ENCODE data around the gene CDK5RAP3.
"Not testable (repeated sequence)": the region's sequence is repeated elsewhere in the genome, so short reads cannot be mapped to it uniquely, and the experiment has no call there.

The CDK5RAP3 gene

DNA sequence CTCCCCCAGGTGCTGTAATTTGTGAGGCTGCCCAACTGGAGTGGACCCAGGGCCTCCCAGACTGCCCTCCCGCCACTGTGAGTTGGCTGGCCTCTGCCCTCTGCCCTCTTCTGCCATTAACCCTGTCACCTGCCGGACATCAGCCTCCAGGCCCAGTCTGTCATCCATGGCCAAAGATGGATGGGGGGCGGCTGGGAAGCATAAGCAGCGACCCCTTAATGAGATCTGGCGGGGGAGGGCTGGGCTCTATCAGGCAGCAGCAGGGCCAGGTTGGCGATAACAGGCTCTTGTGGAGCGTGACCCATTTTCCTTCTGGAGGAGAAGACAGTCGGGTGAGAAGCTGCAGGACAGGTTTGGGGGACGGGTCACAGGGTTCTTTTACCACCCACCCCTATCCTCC, 25.3 kb downstream of the CDK5RAP3 start:
- no peak for DNase-seq (ENCODE audit: low read depth in 1 of 2, low spot score in 1 of 2)

DNA sequence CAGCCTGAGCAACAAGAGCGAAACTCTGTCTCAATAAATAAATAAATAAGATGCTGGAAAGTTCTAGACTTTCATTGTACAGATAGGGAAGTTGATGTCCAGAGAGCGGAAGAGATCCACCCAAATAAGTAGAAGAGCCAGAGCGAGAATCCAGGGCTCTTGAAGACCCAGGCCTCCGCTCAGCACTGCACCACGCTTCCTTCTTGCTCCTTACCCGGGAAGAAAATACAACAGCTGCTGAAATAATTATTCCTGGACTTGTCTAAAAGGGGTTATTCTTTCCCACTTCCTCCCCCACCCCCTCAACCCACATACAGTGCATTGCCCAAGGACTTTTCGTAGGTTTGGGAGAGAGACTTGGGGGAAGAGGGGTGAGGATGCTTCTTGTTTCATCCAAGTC, 26.7 kb downstream of the CDK5RAP3 start:
- DNase-seq (ENCODE audit: low read depth in 1 of 2, low spot score in 1 of 2): no peak

DNA sequence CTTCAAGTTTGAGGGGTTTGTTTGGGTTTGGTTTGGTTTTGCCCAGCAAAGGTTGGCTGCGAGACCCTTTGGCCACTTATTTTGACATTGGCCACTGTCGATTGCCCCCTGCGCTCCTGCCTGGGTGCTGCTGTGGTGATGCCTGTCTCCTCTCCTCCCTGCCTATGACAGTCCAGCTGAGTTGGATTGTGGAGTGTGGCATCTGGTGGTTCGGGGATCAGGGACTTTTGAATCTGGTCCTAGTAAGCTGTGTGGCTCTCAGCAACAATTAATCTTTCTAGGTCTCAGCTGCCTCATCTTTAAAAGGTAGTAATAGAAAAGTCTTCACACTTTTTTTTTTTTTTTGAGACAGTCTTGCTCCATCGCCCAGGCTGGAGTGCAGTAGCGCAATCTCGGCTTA, 27.1 kb downstream of the CDK5RAP3 start:
- DNase-seq (ENCODE audit: low read depth in 1 of 2, low spot score in 1 of 2): no peak

DNA sequence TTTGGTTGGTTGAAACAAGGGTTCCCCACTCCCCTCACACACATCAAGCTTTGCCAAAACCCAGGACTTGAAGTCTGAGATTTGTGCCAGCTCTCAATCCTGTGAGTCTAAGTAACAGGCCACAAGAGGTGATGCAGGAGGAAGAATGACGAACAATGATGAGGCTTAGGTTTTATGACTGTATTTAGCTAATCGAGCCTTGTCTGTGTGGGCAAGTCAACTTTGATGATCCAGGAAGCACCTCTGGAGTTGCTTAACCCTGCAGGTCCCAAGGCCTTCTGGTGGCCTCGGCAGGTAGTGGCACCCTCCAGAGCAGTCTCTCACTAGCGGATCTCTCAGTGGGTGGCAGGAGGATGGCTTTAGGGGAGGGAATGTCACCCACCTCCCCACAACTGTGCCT, 28.7 kb downstream of the CDK5RAP3 start:
- DNase-seq (ENCODE audit: low read depth in 1 of 2, low spot score in 1 of 2): no peak

DNA sequence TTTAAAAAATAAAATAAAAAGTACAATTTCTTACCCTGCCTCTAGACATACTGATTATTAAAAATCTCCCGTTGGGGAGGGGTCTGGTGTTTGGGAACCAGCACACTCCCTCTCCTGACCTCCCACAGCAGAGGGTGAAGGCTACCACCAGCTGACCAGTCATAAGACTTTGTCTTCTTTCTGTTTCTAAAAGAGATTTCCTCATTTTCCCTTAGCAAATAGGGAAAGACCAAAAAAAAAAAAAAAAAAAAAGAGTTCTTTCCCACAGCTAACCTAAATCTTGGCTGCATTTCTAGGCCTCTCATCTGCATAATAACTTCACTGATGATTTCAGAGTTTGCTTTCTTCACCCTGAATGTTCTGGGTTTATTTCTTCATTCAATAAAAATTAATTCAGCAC, 30.3 kb downstream of the CDK5RAP3 start:
- no peak for DNase-seq (ENCODE audit: low read depth in 1 of 2, low spot score in 1 of 2)

DNA sequence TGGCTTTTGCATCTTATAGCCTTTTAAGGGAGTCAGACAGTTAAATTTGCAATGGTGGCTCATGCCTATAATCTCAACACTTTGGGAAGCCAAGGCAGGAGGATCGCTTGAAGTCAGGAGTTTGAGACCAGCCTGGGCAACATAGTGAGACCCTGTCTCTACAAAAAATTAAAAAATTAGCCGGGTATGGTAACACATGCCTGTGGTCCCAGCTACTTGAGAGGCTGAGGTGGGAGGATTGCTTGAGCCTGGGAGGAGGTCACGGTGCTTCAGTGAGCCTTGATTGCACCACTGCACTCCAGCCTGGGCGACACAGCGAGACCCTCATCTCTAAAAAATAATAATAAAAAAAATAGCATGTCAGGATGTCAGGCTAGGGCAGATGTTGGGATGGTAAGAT, 30.7 kb downstream of the CDK5RAP3 start:
- not testable (repeated sequence) for DNase-seq (ENCODE audit: low read depth in 1 of 2, low spot score in 1 of 2)

DNA sequence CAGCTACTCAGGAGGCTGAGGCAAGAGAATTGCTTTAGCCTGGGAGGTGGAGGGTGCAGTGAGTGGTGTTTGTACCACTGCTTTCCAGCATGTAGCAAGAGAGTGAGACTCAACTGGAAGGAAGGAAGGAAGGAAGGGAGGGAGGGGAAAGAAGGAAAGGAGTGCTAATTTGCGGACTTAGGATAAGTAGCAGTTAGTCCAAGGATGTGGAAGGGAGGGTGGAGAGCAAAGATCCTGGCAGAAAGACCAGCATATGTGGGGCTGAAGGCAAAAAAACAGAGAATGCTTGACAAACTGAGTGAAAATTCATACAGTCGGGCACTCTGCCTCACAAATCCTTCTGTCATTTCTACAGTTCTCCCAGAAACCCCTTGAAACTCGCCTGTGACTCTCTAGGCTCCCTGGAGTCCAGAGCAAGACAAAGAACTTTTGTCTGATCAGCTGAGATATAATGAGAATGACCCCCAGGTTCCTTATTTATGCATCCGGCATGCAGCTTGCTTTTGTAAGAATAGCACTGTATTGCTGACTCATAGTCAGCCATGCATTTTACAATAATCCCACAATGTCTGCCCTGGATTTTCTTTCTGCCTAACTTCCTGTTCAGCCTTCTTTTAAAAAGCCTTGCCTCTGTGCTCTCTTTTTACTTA, 31.5 kb downstream of the CDK5RAP3 start:
- no peak for DNase-seq (ENCODE audit: low read depth in 1 of 2, low spot score in 1 of 2)

DNA sequence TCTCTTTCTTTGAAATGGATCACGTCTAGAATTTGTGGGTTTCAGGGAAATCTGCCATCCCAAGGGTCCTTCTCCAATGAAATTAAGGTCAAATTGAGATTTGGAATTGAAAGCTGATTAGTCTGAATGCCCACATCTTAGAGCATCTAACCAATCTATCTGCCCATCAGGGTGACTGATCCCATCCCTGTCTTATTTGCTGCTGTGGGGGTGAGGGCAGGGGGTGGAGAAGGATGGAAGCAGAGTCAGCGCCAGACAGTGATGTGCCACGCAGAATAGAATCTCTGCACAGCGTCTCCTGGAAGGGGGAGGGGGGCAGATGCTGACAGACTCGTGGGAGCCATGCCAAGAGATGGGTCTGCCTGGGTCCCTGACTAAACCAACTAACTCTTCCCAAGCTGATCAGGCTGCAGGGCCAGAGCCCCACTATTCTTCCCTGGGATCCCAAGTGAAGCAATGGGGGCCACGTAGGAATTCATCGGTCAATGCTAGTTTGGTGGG, 32.1 kb downstream of the CDK5RAP3 start:
- DNase-seq (ENCODE audit: low read depth in 1 of 2, low spot score in 1 of 2): no peak

DNA sequence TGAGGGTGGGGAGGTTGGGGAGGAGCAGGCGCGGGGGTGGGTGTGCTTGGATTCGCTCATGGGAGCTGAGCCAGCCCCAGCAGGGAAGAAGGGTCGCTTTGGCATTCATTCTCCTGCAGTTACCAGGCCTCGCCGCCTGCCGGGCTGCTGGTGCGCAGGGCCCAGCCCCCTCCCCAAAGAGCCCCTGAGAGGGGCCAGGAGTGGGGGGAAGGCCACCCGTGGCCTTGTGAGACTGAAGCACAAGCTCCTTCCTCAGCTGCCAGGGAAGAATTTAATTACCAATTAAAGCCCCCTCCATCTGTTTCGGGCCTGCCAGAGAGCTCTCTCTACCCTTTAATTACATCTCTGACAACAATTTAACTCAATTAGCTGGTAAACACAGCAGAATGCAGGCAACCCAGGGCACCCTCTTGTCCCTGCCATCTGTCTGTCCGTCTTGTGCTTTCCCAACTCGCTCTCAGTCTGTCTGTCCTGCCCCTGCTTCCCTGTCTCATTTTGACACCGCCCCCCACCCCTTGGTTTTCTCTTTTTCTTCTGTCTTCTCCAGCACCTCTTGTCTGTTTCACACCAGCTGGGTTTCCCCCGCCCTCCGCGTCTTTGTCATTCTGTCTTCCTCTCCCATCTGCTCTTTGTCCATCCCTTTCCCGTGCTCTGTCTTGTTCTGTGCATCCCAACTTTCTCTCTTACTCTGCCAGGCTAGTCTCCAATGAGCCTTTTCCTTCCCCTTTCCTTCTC, 32.7 kb downstream of the CDK5RAP3 start:
- no peak for DNase-seq (ENCODE audit: low read depth in 1 of 2, low spot score in 1 of 2)

DNA sequence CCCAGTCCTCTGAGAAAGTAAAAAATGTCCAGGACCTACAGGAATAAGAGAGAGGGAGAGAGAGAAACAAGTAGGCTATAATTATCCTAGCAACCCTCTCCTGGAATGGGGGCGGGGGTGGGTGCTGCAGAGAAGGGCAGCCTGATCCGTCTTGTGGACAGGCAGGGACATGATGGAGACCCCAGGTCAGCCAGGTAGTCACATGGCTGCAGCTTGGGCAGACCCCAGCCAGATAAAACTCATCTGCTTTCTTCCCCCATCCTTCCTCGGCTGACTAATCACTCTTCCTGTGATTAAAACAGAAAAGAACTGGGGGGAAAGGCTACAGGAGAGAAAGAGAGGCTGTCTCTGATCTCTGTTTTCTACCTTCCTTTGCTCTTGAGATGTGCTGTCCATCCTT, 34.1 kb downstream of the CDK5RAP3 start:
- DNase-seq (ENCODE audit: low read depth in 1 of 2, low spot score in 1 of 2): no peak

DNA sequence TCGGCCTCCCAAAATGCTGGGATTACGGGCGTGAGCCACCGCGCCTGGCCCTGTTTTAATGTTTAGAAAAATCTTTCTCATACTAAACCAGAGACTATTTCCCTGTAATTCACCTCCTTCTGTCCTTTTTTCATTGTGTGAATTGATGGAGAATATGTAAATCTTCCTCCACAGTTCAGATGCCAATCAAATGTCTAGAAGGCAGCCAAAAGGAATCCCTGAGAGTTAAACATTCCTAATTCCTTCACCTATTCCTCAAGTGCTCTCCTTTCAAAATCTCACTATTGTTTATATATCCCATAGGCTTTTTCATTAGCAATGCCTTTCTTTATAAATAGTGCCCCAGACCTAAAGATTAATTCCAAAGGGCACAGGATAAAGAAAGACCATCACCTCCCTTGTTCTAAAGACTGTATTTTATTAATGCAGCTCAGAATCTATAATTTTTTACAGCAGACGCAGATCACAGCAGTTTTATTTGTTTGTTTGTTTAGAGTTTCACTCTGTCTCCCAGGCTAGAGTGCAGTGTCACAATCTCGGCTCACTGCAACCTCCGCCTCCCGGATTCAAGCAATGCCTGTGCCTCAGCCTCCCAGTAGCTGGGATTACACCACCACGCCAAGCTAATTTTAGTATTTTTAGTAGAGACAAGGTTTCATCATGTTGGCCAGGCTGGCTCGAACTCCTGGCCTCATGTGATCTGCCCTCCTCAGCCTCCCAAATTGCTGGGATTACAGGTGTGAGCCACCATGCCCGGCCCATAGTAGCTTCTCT, 36.2 kb downstream of the CDK5RAP3 start:
- no peak for DNase-seq (ENCODE audit: low read depth in 1 of 2, low spot score in 1 of 2)

DNA sequence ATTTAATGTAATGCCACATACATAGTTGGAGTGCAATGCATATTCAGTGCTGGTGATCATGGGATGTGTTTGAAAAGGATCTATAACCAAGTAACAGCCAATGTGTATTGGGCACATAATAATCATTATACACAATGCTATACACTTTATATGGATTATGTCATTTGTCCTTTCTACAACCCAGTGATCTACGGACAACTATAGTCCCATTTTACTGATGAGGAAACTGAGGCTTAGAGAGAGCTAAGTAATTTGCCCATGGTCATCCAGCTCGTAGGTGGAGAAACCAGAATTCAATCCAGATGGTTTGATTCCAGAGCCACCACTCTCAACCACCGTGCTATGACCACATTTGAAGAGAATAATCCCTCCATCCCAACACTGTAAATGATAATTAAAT, 39.3 kb downstream of the CDK5RAP3 start:
- DNase-seq (ENCODE audit: low read depth in 1 of 2, low spot score in 1 of 2): no peak

DNA sequence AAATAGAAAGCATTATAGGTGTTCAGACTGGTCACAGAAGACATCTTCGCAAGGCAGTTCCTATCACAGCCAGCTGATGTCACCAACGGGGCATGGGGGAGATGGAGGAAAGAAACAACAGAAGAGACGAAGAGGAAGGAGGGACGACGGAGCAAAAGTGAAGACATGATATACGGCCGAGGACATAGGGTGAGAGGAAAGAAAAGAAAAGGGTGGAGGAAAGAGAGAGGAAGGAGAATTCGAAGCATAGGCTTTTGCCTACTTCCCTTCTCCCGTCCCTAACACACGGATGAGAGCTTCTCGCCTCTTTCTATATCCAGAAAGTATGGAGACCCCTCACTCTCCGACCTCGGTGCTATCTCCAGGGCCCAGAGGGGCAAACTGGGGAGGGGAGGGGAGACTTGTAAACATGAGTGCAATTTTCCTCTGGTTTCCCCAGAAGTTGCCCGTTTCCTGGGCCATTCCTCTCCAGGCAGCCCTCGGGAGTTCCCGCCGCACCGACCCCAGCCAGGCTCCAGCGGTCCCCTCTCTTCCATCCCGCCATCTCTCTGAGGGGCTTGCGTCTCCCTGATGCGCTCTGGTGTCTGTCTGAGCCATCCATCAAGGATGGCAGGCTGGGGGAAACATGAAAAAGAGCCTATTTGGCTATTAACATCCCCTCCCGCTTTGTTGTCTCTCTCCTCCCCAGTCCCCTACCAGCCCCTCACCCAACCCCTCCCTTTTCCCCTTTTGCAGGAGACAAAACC, 40.7 kb downstream of the CDK5RAP3 start:
- no peak for DNase-seq (ENCODE audit: low read depth in 1 of 2, low spot score in 1 of 2)

DNA sequence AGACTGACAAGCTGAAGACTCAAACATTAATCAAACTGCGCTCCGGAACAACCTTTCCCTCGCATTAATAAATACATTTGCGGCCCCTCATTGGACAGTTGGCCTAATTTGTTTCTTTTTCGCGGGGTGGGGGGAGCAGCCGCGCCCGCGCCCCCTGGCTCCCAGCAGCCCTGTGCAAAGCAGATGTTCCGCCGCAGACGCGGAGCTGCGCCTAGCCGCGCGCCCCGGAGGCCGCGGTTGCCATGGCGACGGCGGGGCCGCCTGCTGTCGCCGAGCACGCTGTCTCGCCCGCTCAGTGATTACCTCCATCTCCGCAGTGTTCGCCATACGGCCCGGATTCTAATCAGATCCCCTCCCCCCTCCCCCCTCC, 41.2 kb downstream of the CDK5RAP3 start:
- DNase-seq (ENCODE audit: low read depth in 1 of 2, low spot score in 1 of 2): peak; percentile 29 to 44

DNA sequence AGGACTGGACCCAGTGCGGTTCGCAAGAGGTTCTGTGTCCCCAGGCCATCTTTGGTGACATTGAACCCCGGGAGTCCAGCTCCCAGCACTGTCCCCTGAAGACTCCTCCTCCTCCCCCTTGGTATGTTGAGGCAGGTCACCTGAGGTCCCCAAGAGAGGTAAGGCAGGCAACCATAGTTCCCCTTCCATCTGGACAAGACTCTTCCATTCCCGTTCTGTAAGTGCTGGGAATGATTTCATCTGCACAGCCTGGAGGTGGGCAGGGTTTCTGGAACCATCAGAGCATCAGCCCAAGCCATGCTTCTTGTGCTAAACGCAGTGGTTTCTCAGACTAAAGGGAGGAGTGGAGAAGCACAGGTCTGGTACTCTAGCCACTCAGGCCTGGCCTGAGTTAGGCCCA, 41.7 kb downstream of the CDK5RAP3 start:
- no peak for DNase-seq (ENCODE audit: low read depth in 1 of 2, low spot score in 1 of 2)

DNA sequence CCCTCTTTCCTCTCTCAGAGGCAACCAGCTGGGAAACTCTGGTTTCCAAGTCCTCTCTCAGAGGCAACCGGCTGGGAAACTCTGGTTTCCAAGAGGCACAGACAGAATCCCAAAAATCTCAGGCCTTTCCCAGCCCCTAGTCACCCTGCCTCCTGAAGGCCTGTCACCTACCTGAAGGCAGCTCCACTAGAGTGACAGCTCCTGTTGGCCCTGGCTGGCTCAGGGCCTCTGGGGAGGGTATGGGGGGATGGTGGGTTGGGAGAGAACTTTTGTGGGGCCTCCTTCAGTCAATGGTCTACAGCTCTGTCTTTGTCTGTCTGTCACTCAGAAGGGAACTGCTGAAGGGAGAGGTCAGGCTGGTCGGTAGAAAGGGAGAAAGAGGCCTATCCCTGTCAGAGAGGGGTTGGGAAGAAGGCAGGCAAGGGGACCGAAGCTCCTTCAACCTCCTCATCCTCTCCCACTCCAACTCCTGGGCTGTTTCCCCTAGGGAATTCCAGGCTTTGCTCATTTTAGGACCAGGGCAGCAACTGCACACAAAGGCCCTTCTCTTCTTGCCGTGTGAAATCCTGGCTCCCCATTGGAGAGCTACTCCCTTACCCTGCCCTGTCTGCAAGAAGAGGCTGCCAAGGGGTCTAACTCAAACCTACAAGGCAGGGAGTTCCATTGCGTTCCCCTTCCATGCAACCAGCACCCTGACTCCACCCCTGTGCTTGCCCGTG, 43.1 kb downstream of the CDK5RAP3 start:
- DNase-seq (ENCODE audit: low read depth in 1 of 2, low spot score in 1 of 2): no peak

DNA sequence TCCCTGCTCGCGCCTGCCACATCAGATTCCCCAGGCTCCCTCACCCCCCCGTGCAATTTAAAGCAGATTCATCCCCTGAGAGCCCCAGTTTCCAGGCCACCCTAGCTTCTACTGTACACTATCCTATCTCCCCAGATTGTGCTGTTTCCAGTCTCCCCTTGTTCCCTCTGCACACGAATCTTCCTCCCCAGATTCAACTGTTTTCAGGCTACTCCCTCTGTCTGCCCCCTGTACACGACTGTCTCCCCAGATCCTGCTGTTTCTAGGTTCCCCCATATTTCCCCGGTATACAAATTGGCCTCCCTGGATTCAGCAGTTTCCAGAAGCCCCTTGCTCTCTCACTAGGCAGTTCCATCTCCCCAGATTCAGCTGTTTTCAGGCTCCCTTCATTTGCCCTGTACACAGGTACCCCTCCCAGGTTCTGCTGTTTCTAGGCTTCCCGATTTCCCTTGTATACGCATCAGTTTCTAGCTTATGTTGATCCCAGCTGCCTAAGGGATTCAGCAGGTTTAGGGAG, 43.7 kb downstream of the CDK5RAP3 start:
- DNase-seq (ENCODE audit: low read depth in 1 of 2, low spot score in 1 of 2): no peak

DNA sequence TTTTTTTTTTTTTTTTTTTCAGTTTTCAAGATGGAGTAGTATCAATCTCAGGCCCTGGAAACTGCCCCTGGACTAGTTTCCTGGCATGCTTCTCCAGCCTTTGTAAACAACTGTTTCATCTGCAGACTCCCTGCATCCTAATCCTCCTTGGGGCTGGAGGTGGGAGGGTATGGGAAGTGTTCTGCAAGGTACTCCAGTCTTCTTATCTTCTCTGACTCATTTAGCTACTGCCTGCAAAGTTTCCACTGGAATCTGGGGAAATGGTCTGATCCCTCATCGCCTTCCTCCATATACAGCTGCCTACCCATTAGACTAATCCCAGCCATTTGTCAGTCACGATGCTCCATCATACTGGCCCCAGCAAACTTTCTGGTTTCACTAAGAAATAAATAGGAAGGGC, 45.2 kb downstream of the CDK5RAP3 start:
- DNase-seq (ENCODE audit: low read depth in 1 of 2, low spot score in 1 of 2): no peak

DNA sequence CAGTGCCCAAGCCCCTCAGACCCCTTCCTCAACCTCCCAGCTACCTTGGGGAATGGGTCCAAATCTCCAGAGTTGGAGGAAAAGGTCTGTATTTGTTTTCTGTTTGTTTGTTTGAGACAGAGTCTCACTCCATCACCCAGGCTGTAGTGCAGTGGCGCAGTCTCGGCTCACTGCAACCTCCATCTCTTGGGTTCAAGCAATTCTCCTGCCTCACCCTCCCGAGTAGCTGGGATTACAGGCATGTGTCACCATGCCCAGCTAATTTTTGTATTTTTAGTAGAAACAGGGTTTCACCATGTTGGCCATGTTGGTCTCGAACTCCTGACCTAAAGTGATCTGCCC, 46.9 kb downstream of the CDK5RAP3 start:
- DNase-seq (ENCODE audit: low read depth in 1 of 2, low spot score in 1 of 2): not testable (repeated sequence)

DNA sequence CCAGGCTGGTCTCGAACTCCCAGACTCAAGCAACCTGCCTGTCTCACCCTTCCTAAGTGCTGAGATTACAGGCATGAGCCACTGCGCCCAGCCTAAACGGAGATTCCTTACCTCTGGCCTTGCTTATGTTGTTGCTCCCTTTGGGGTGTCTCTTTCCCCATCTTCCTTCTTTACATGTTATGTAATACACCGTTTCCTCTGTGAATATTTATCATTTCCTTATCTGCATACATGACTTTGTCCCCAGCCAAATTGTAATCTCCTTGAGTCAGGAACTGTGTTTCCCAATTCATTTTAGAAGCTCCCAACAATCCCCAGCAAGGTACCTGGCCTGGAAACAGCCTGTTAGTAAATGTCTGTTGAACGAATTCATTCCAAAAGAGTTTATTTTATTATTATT, 51.0 kb downstream of the CDK5RAP3 start:
- DNase-seq (ENCODE audit: low read depth in 1 of 2, low spot score in 1 of 2): no peak

DNA sequence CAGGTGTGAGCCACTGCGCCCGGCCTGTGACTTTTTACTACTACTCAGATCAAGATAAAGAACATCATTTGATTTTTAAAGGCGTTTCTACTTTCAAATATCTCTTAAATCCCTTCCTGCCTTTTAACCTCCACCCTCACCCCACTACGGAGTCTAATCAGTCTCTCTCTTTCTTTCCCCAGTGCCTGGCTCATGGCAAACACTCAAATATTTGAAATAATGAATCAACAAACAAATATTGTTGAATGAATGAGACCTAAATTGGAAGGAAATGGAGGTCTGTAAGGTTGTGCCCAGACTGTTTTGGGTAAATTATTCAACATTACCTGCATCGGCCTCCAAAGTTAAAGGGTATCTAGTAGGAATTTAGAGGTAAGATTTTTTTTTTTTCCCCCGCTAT, 52.0 kb downstream of the CDK5RAP3 start:
- DNase-seq (ENCODE audit: low read depth in 1 of 2, low spot score in 1 of 2): no peak

Data from stimulated activated CD4-positive, alpha-beta T cell treated with anti-CD3 and anti-CD28 coated beads, Interleukin-15, amount 100 ng/mL, for 1 hour (primary cell).